Osteocyte (in vitro differentiated cells): ENCODE data around the gene TAF11L3. TPM values are rescaled to one million over a fixed set of nuclear protein-coding genes. Genes with fewer than 3 reads are reported as not detected.
"Not testable (repeated sequence)": the region's sequence is repeated elsewhere in the genome, so short reads cannot be mapped to it uniquely, and the experiment has no call there.

ENCODE experiments used
- DNase-seq: peaks from one replicate; pipeline ENCODE4 v3.0.0; 2021; ENCODE audit warnings: mixed read lengths; ENCODE audit not compliant: unreplicated experiment; ENCODE audit errors: extremely low spot score
- H3K27ac Mint-ChIP-seq: one replicate; pipeline ENCODE4 v1.8.0; 2021; ENCODE audit warnings: mild to moderate bottlenecking, mixed read lengths; ENCODE audit not compliant: unreplicated experiment
- H3K27me3 Mint-ChIP-seq: one replicate; pipeline ENCODE4 v1.8.0; 2021; ENCODE audit warnings: mixed read lengths; ENCODE audit not compliant: unreplicated experiment
- H3K36me3 Mint-ChIP-seq: one replicate; pipeline ENCODE4 v1.8.0; 2021; ENCODE audit warnings: mixed read lengths; ENCODE audit not compliant: unreplicated experiment
- H3K4me1 Mint-ChIP-seq: one replicate; pipeline ENCODE4 v1.8.0; 2021; ENCODE audit warnings: mixed read lengths; ENCODE audit not compliant: unreplicated experiment
- H3K4me3 Mint-ChIP-seq: one replicate; pipeline ENCODE4 v1.8.0; 2021; ENCODE audit warnings: mild to moderate bottlenecking, moderate library complexity, mixed read lengths; ENCODE audit not compliant: unreplicated experiment
- H3K9me3 Mint-ChIP-seq: one replicate; pipeline ENCODE4 v1.8.0; 2021; ENCODE audit warnings: mixed read lengths; ENCODE audit not compliant: unreplicated experiment
- CTCF ChIP-seq: fragments of 200-600 bp; sonication (generic); IDR thresholded peaks from 2 replicates; pipeline ENCODE4 v1.5.0; 2021; ENCODE audit warnings: antibody characterized with exemption, mild to moderate bottlenecking, moderate library complexity
- long read RNA-seq: library from polyadenylated mRNA; unstranded; transcript quantifications from one replicate; pipeline ENCODE4 v2.0.0, GENCODE V29; 2021
- total RNA-seq: library from RNA; stranded (reverse); gene quantifications from 2 replicates; pipeline ENCODE4 v1.2.1, GENCODE V29; 2021

The TAF11L3 gene
- total RNA-seq: not detected in 2 replicates
- long read RNA-seq: 0 reads

- not testable (repeated sequence) for H3K36me3 Mint-ChIP-seq, H3K4me3 Mint-ChIP-seq, H3K27ac Mint-ChIP-seq, H3K9me3 Mint-ChIP-seq, H3K4me1 Mint-ChIP-seq, H3K27me3 Mint-ChIP-seq, DNase-seq
These were observed at the start of gene TAF11L3 for GRCh38 chr5:17518067-17518466. TAF11L3 (plus strand) TSS chr5:17518367.

GRCh38 chr5:17470064-17470463 is 48.1 kb upstream of the TAF11L3 start:
- Mint-ChIP-seq H3K4me1 (no peaks in the 10 kb centered on the region), H3K36me3 (no peaks in the 10 kb centered on the region), H3K9me3 (no peaks in the 10 kb centered on the region), H3K27me3 (peaks cover 21% of the 10 kb centered on the region), H3K4me3 (no peak overlapping the region), H3K27ac (no peak overlapping the region)
- no peak for TF ChIP-seq CTCF
- DNase-seq: no peak

- H3K27me3 Mint-ChIP-seq: peaks cover 14% of the 10 kb centered on the region
- DNase-seq, H3K4me1 Mint-ChIP-seq, H3K9me3 Mint-ChIP-seq, H3K27ac Mint-ChIP-seq, H3K4me3 Mint-ChIP-seq, H3K36me3 Mint-ChIP-seq: not testable (repeated sequence)
These were observed 43.1 kb upstream of the TAF11L3 start for GRCh38 chr5:17475064-17475463.

- no peak overlapping the region for H3K27ac Mint-ChIP-seq
- no peak for TF ChIP-seq CTCF
- H3K4me1 Mint-ChIP-seq: no peaks in the 10 kb centered on the region
- H3K36me3 Mint-ChIP-seq: no peaks in the 10 kb centered on the region
- H3K27me3 Mint-ChIP-seq: peaks cover 18% of the 10 kb centered on the region
- no peak overlapping the region for H3K4me3 Mint-ChIP-seq
- H3K9me3 Mint-ChIP-seq: no peaks in the 10 kb centered on the region
- no peak for DNase-seq
These were observed 41.1 kb upstream of the TAF11L3 start for GRCh38 chr5:17477043-17477442.

- TF ChIP-seq CTCF: no peak
- no peak for DNase-seq
- no peak overlapping the region for H3K27ac Mint-ChIP-seq
- no peaks in the 10 kb centered on the region for H3K36me3 Mint-ChIP-seq
- no peaks in the 10 kb centered on the region for H3K4me1 Mint-ChIP-seq
- H3K9me3 Mint-ChIP-seq: no peaks in the 10 kb centered on the region
- H3K4me3 Mint-ChIP-seq: no peak overlapping the region
- peaks cover 16% of the 10 kb centered on the region for H3K27me3 Mint-ChIP-seq
These were observed 40.4 kb upstream of the TAF11L3 start for GRCh38 chr5:17477573-17478265.

GRCh38 chr5:17481378-17481777 is 36.8 kb upstream of the TAF11L3 start:
- no peaks in the 10 kb centered on the region for H3K9me3 Mint-ChIP-seq
- no peak overlapping the region for H3K4me3 Mint-ChIP-seq
- DNase-seq: no peak
- TF ChIP-seq CTCF: no peak
- no peaks in the 10 kb centered on the region for H3K36me3 Mint-ChIP-seq
- H3K27ac Mint-ChIP-seq: no peak overlapping the region
- peaks cover 6% of the 10 kb centered on the region for H3K27me3 Mint-ChIP-seq
- H3K4me1 Mint-ChIP-seq: no peaks in the 10 kb centered on the region
